Endothelial cell of umbilical vein (primary cell): ENCODE data around the gene TP53AIP1. TPM values are rescaled to one million over a fixed set of nuclear protein-coding genes. Genes with fewer than 3 reads are reported as not detected.

ENCODE experiments used
- BruUV-seq: library from RNA; stranded (reverse); fragments of 400-500 nt; replicated peaks from 2 replicates; lab custom pipeline; 2021; lab: Mats Ljungman, UMichigan
- CTCF ChIA-PET: fragments of 300-600, 350-600 bp; sonication (Branson Sonifier 250); formaldehyde crosslinking; loops from one replicate; lab custom pipeline; 2021; ENCODE audit warnings: antibody characterized with exemption, inconsistent platforms; lab: Charles Lee
- POLR2A ChIA-PET: fragments of 300-600, 350-600 bp; sonication (Branson Sonifier 250); formaldehyde crosslinking; loops from one replicate; lab custom pipeline; 2021; ENCODE audit warnings: antibody characterized with exemption, inconsistent platforms; lab: Charles Lee
- DNase-seq: peaks from one replicate; pipeline ENCODE4 v3.0.0-alpha.2; 2011; ENCODE audit warnings: low read depth, low spot score
- FAIRE-seq: peaks from 2 replicates; lab custom pipeline; 2011; peaks lifted over from hg19 to GRCh38; lab: Jason Lieb, UNC
- H2AFZ ChIP-seq: 2 replicates; pipeline ENCODE4 v1.6.0; 2012; ENCODE audit warnings: low read depth, low read length, control low read depth, inconsistent platforms
- H3K27ac ChIP-seq: 2 replicates; pipeline ENCODE4 v1.5.1; 2011; ENCODE audit warnings: low read depth, mild to moderate bottlenecking, control low read depth, low read length, moderate library complexity; ENCODE audit not compliant: insufficient read depth
- H3K27me3 ChIP-seq, 2 experiments: 2 replicates each; pipeline versions ENCODE4 v1.6.0 to v1.6.1; 2011; ENCODE audit warnings: low read length in 2 of 2, mixed read lengths in 1 of 2; ENCODE audit not compliant: control insufficient read depth in 2 of 2, insufficient read depth in 2 of 2
- H3K36me3 ChIP-seq, 2 experiments: 2 replicates in 1 of 2; 3 replicates in 1 of 2; pipeline ENCODE4 v1.5.1; 2011; ENCODE audit warnings: low read length in 2 of 2, mild to moderate bottlenecking in 1 of 2, moderate library complexity in 1 of 2; ENCODE audit not compliant: control insufficient read depth in 2 of 2, insufficient read depth in 2 of 2; ENCODE audit errors: extremely low read depth in 1 of 2
- H3K4me1 ChIP-seq: 3 replicates; pipeline ENCODE4 v1.5.1; 2011; ENCODE audit warnings: mild to moderate bottlenecking, low read length; ENCODE audit not compliant: control insufficient read depth, insufficient read depth; ENCODE audit errors: extremely low read depth
- H3K4me2 ChIP-seq: 2 replicates; pipeline ENCODE4 v1.6.1; 2011; ENCODE audit warnings: low read length, control low read depth, mixed read lengths; ENCODE audit not compliant: insufficient read depth
- H3K4me3 ChIP-seq, 3 experiments: fragments of 200-600 bp in 1 of 3; sonication (generic), shearing (Covaris generic) in 1 of 3; replicated peaks in 1 of 3; 2 replicates each; pipeline ENCODE4 v1.5.1; 2011 to 2016; ENCODE audit warnings: control low read depth in 3 of 3, low read length in 3 of 3, mild to moderate bottlenecking in 2 of 3, inconsistent platforms in 1 of 3, low read depth in 1 of 3, moderate library complexity in 1 of 3; ENCODE audit not compliant: insufficient read depth in 1 of 3
- H3K79me2 ChIP-seq: 2 replicates; pipeline ENCODE4 v1.6.0; 2012; ENCODE audit warnings: low read length, inconsistent platforms; ENCODE audit not compliant: control insufficient read depth, insufficient read depth
- H3K9ac ChIP-seq: replicated peaks from 2 replicates; pipeline ENCODE3; 2011; ENCODE audit warnings: low read length, control low read depth; ENCODE audit not compliant: insufficient read depth; ENCODE audit errors: extremely low read depth
- H3K9me1 ChIP-seq: replicated peaks from 3 replicates; pipeline ENCODE4 v1.6.0; 2011; ENCODE audit warnings: mild to moderate bottlenecking, low read length; ENCODE audit not compliant: control insufficient read depth, insufficient read depth; ENCODE audit errors: extremely low read depth
- H3K9me3 ChIP-seq: replicated peaks from 2 replicates; pipeline ENCODE4 v1.5.1; 2012; ENCODE audit warnings: low read length, inconsistent platforms; ENCODE audit not compliant: control insufficient read depth, insufficient read depth
- H4K20me1 ChIP-seq: replicated peaks from 2 replicates; pipeline ENCODE3; 2011; ENCODE audit warnings: mild to moderate bottlenecking, low read length; ENCODE audit not compliant: control insufficient read depth, insufficient read depth; ENCODE audit errors: extremely low read depth
- EZH2 ChIP-seq: IDR thresholded peaks from 2 replicates; pipeline ENCODE4 v1.6.1; 2012; ENCODE audit warnings: borderline replicate concordance, low read depth, mild to moderate bottlenecking, moderate library complexity, low read length, inconsistent platforms; ENCODE audit not compliant: severe bottlenecking
- GATA2 ChIP-seq: IDR thresholded peaks from 2 replicates; pipeline ENCODE4 v1.7.0; 2011; ENCODE audit warnings: low read depth, mild to moderate bottlenecking, moderate library complexity, mixed read lengths, low read length; ENCODE audit not compliant: insufficient read length, insufficient read depth
- POLR2A ChIP-seq: IDR thresholded peaks from 2 replicates; pipeline ENCODE4 v1.6.1; 2012; ENCODE audit warnings: low read depth, mild to moderate bottlenecking, control low read depth, low read length
- dilution Hi-C: fragments of 300-500 bp; cut with MboI; formaldehyde crosslinking; loops from one replicate; pipeline ENCODE4 v1.15.0; 2019; ENCODE audit warnings: low sequenced_read_pairs; ENCODE audit not compliant: extremely low pct_ligation_motif_present
- intact Hi-C: fragments of 100-400 bp; cut with micrococcal nuclease; formaldehyde crosslinking; loops from one replicate; pipeline ENCODE4 v1.10.0; 2022
- polyA plus RNA-seq, 4 experiments: library from polyadenylated mRNA; depleted of rRNA in 3 of 4; stranded (reverse) in 3 of 4; unstranded in 1 of 4; fragments of >200 nt; gene quantifications; 2 replicates each; pipeline versions ENCODE4 v1.2.1 to v1.2.3, GENCODE V29; 2011 to 2012; ENCODE audit warnings: missing spikeins in 1 of 4
- total RNA-seq: library from RNA; stranded (reverse); gene quantifications from 2 replicates; pipeline ENCODE4 v1.2.3, GENCODE V29; 2021
- TF ChIP-seq, protein P1 (sequence below), 2 donors: IDR thresholded peaks; 1 replicate in 1 of 2; 2 replicates in 1 of 2; pipeline ENCODE4 v1.5.1; 2011; ENCODE audit warnings: low read length in 2 of 2, mild to moderate bottlenecking in 2 of 2, moderate library complexity in 2 of 2, control low read depth in 1 of 2, inconsistent platforms in 1 of 2, low read depth in 1 of 2; ENCODE audit not compliant: insufficient read depth in 1 of 2; ENCODE audit errors: extremely low read depth in 1 of 2

TP53AIP1 gene
- total and polyA plus RNA-seq, 2 donors (not counting 3 experiments of a cell fraction or from before 2014, with no cell fraction given) = not detected

DNA sequence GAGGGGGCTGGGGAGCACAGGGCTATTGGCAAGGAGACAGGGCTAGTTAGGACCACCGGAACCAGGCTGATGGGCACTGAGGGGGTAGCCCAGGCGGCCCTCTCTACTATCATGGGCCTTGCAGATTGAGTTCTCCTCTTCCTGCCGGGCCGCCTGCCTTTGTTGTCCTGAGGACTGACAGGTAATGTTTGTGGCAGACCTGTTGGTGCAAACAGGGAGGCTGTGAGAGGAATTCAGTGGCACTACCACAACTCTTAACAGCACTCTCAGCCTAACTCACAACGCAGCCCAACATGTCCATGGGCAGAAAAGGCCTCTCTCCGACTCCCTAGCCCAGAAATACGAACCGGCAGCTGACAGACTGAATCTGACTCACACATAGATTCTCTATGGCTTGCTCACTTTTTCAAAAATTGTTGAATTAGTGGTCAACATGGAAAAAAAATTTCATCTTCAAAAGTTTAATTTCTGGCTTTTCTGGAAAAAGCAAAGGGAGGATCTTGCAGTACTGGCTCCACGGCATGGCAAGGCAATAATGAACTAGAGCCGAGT is 40.1 kb downstream of the TP53AIP1 start:
- H3K4me2 ChIP-seq = no peak overlapping the region
- ChIA-PET POLR2A (no interaction called here), CTCF (interaction anchor here (0.9 to 10.7 kb wide), 4 partner anchors 11 to 54 kb away, joined by 4 to 141 read pairs (median 24); partner anchors contain the start of gene KCNJ5)
- H3K9ac ChIP-seq = no peak overlapping the region
- no peaks in the 10 kb centered on the region for H4K20me1 ChIP-seq
- TF ChIP-seq GATA2 (no peak), EZH2 (no peak), POLR2A (no peak)
- DNase-seq (no peak), FAIRE-seq (no peak)
- peaks cover under 1% of the 10 kb centered on the region for H3K4me1 ChIP-seq
- no peaks in the 10 kb centered on the region for H3K9me3 ChIP-seq
- BruUV-seq = no TSS peak
- intact Hi-C loops = no loop called here
- H3K36me3 ChIP-seq = no peaks in the 10 kb centered on the region
- H3K27me3 ChIP-seq = peaks cover 23 to 24% of the 10 kb centered on the region in 2 experiments
- H3K27ac ChIP-seq = no peak overlapping the region
- dilution Hi-C loops = no loop called here
- no peaks in the 10 kb centered on the region for H3K79me2 ChIP-seq
- H2AFZ ChIP-seq = no peak overlapping the region
- H3K4me3 ChIP-seq = no peak overlapping the region
- H3K9me1 ChIP-seq = no peaks in the 10 kb centered on the region

DNA sequence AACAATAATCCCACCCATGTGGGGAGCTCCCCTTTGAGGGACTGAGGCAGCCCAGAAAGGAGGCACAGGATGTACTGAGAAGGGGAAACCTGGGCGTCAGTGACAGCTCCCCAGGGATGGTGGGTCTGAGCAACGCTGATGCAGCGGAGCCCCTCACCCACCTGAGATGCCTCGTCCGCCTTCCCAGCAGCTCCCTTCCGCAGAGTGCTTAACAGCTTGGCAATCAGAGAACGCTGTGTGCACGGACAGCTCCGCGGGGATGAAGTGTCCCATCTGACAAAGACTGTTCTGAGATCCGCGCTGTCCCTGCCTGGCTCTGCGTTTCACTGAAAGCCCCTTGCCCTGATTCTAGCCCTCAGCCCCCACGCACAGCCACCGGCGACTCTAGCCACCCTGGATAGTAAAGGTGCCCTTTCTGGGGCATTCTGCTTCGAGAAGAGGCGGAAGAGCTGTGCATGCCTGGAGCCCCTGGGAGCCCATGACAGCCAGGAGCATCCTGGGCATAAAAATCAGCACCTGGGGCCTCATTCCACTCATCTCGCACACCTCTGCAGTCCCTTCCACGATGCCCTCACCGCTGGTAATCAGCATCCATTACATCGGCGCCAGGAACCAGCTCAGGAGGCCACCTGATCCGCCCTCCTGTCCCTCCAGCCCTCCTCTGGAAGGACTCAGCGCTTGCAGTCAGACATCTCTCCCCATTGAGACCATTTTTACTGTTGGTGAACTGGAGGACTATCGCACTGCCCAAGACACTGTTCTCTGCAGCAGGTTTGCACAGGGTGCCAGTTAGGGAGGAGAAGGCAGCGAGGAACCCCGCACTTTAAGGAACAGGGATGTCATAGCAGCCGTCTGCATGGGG is 40.8 kb downstream of the TP53AIP1 start:
- H3K9me1 ChIP-seq = no peaks in the 10 kb centered on the region
- H3K27me3 ChIP-seq = peaks cover 23 to 24% of the 10 kb centered on the region in 2 experiments
- dilution Hi-C loops (no loop called here), intact Hi-C loops (no loop called here)
- H3K9me3 ChIP-seq = no peaks in the 10 kb centered on the region
- FAIRE-seq (no peak), DNase-seq (no peak)
- no peak overlapping the region for H3K4me3 ChIP-seq
- no peak overlapping the region for H2AFZ ChIP-seq
- H3K27ac ChIP-seq = no peak overlapping the region
- H4K20me1 ChIP-seq = no peaks in the 10 kb centered on the region
- BruUV-seq = no TSS peak
- H3K9ac ChIP-seq = no peak overlapping the region
- POLR2A ChIA-PET = no interaction called here
- no peaks in the 10 kb centered on the region for H3K36me3 ChIP-seq
- TF ChIP-seq, protein P1, sequence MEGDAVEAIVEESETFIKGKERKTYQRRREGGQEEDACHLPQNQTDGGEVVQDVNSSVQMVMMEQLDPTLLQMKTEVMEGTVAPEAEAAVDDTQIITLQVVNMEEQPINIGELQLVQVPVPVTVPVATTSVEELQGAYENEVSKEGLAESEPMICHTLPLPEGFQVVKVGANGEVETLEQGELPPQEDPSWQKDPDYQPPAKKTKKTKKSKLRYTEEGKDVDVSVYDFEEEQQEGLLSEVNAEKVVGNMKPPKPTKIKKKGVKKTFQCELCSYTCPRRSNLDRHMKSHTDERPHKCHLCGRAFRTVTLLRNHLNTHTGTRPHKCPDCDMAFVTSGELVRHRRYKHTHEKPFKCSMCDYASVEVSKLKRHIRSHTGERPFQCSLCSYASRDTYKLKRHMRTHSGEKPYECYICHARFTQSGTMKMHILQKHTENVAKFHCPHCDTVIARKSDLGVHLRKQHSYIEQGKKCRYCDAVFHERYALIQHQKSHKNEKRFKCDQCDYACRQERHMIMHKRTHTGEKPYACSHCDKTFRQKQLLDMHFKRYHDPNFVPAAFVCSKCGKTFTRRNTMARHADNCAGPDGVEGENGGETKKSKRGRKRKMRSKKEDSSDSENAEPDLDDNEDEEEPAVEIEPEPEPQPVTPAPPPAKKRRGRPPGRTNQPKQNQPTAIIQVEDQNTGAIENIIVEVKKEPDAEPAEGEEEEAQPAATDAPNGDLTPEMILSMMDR (IDR thresholded peaks at IDR 0.05; ENCODE audit: extremely low read depth in 1 of 2, insufficient read depth in 1 of 2, low read depth in 1 of 2, low read length in 2 of 2) = no peak
- CTCF ChIA-PET = interaction anchor here (0.7 to 10.7 kb wide), 3 partner anchors 16 to 54 kb away, joined by 3 to 141 read pairs (median 4); no protein-coding TSS in a partner anchor
- no peaks in the 10 kb centered on the region for H3K4me1 ChIP-seq
- no peak overlapping the region for H3K4me2 ChIP-seq
- H3K79me2 ChIP-seq = no peaks in the 10 kb centered on the region
